GM18499 (cell line): ENCODE data around the gene ST8SIA3.
"Not testable (repeated sequence)": the region's sequence is repeated elsewhere in the genome, so short reads cannot be mapped to it uniquely, and the experiment has no call there.

Experiments
- ATAC-seq: cut with Tn5 transposase; IDR thresholded peaks from one replicate; pipeline ENCODE4 v1.9.1; 2021; ENCODE audit warnings: moderate number of reproducible peaks; ENCODE audit not compliant: insufficient read depth, unreplicated experiment

The ST8SIA3 gene

GRCh38 chr18:57362714-57363113 is 10.4 kb downstream of the ST8SIA3 start:
- ATAC-seq: no peak

- no peak for ATAC-seq
Observed at GRCh38 chr18:57364460-57364859, 12.1 kb downstream of the ST8SIA3 start.

DNA sequence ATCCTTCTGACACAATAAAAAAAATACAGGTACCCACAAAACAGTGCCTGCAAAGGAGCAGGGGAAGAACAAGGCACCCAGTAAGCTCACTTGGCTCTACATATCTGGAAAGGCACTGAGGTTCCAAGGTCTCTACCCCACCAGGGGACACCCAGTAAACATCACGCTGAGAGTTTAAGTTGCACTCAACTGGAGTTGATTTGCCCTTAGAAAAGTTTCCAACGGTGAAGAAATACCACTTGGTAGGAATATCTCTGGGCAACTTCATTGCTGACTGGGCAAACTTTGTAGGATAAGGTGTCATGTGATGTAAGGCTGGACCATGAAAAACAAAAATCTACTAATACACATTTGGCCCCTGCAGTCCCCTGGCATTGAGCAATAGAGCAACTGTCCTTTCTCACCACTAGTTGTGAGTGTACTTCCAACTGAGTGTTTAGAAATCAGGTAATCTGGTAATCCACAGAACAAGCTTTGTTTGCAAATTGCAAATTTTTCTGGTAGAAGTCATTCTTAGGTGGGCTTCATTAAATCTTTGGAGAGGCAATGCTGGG is 14.2 kb downstream of the ST8SIA3 start:
- no peak for ATAC-seq

DNA sequence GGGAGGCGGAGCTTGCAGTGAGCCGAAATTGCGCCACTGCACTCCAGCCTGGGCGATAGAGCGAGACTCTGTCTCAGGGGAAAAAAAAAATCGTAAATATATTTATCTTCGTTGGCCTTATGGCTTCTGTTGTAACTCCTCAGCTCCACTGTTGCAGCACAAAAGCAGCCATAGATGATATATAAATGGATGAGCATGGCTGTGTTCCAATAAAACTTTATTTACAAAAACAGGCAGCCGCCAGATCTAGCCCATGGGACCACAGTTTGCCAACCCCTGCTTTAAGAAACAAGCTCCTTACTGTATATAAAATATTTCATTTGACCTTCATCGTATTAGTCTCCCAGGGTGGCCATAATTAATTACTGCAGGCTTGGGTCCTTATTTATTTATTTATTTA is 20.1 kb downstream of the ST8SIA3 start:
- ATAC-seq: no peak

DNA sequence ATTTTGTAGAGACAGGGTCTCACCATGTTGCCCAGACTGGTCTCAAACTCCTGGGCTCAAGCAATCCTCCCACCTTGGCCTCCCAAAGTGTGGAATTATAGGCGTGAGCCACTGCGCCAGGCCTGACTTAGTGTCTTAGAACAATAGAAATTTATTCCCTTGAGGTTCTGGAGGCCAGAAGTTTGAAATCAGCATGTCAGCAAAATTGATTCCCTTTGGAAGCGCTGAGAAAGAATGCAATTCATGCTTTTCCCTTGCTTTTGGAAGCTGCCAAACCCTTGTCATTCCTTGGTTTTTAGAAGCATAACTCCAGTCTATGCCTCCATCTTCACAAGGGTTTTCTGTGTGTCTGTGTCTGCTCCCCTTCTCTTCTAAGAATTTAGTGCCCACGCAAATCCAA is 20.7 kb downstream of the ST8SIA3 start:
- no peak for ATAC-seq

DNA sequence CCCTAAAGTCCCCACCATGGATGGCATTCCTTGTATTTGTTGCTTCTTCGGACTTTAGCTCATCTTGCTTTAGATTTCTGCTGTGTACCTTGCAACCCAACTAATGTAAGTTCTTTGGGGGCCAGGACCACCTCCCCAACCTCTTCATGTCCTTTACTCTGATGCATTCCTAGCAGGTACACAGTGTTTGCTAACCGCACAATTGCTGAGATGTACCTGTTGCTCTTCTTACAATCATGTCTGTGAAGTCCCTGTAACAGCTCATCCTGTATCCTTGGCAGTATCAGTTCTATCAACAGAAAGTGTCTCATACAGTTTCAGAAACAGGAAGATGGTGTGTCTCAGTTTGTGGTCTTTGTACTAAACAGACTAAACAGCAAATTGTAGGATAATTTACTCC is 24.1 kb downstream of the ST8SIA3 start:
- ATAC-seq: no peak

DNA sequence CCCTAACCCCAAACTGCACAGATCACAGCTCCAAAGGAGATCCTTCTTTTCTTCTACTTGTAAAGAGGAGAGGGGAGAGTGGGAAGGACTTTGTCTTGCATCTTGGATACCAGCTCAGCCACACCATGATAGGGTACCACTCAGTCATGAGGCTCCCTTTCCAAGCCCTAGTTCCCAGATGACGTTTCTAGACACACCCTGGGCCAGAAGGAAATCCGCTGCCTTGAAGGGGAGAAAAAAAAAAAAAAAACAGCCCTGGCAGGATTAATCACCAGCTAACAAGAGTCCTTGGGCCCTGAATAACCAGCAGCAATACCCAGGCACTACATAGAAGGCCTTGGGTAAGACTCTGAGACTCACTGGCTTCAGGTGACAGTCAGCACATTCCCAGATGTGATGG is 36.9 kb downstream of the ST8SIA3 start:
- no peak for ATAC-seq

DNA sequence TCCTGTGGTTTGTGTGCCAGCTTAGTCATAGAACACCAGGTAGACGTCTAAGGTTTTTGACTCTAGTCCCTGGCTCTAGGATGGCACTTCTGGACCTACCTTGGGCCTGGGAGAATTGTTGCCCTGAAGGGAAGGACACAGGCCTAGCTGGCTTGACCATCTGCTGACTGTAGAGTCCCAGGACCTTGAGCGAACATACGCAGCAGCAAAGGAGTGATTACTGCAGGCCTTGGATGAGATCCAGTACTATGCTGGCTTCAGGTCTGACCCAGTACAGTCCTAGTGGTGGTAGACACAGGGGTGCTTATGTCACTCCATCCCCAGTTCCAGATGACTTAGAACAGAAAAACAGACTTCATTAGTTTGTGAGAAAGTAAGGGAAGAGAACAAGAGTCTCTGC is 37.7 kb downstream of the ST8SIA3 start:
- ATAC-seq: no peak

GRCh38 chr18:57394749-57395148 is 42.4 kb downstream of the ST8SIA3 start:
- not testable (repeated sequence) for ATAC-seq

GRCh38 chr18:57396831-57397230 is 44.5 kb downstream of the ST8SIA3 start:
- ATAC-seq: not testable (repeated sequence)

DNA sequence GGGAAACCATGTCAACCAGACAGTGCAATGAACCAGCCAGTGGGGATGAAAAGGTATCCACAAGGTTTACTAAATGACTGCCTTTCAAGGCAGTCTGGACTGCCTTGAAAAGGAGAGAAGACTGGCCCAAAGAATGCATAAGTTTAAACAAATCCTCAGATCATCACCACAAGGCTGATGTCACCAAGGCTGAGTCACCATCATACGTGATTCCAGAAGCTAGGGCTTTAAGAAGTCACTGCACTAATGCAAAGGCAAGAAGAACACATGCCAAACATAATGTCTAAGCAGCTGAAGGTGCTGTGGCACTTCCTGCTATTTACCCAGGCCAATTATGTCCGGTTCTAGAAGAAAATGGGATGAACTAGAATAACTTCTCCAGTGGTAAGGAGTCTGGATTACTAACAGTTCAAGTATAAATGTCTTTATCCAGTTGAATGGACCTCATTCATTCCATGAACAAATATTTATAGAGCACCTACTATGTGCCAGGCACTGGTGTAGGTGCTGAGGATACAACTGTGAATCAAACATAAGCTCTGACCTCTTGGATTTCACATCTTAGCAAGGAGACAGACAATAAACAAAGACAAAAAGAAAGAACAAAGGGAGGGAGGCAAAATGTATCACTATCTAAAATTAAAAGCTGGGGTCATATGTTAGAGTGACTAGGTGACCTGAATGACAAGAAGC is 45.2 kb downstream of the ST8SIA3 start:
- no peak for ATAC-seq

DNA sequence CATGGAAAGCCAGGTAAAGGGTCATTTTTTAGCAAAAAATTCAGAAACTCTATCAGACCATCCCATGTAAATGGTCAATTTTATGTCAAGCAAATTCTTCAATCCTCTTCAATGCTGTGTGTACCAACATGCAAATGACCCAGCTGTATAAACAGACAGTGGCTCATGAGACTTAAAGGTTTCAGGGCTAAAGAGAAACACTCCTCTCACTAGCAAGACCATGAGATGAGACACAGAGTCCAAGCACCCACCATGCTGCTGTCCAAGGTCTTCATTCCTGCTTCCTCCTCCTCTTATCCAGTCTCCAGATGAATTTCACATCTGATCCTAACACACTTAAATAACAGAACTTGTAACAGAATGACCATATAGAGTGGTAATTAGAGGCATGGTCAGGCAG is 52.0 kb downstream of the ST8SIA3 start:
- no peak for ATAC-seq

- no peak for ATAC-seq
Observed at GRCh38 chr18:57409650-57410049, 57.3 kb downstream of the ST8SIA3 start.

DNA sequence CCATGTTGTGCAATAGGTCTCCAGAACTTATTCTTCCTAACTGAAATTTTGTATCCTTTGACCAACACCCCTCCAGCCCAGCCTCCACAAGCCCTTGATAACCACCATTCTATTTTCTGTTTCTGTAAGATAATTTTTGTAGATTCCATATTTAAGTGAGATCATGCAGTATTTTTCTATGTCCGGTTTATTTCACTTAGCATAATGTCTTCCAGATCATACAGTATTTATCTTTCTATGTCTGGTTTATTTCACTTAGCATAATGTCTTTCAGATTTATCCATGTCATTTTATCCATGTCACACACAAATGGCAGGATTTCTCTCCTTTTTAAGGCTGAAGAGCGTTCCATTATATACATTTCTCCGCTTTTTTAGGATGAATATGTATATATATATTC is 58.4 kb downstream of the ST8SIA3 start:
- no peak for ATAC-seq

DNA sequence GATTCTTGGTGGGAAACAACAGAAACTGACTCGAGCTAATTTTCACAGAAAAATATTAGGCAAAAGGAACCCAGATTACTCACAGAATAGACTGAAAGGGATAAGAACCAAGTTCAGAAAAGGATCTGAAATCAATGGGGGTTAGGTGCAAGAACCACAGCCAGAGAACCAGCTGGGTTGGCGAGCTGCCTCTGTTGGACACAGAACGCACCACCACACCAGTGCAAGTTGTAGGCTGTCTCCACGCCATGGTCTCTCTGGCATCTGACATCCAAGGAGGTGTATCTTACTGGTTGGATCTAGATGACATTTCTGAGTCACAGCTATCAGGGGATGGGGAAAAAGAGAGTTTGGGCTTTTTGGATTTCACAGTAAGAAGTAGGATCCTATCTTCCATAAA is 64.2 kb downstream of the ST8SIA3 start:
- ATAC-seq: no peak
